Parathyroid adenoma (tissue), 2 donors: ENCODE data around the gene CTR9.

Experiments
- H2AFZ ChIP-seq: fragments of 300-600 bp; sonication (generic); one replicate; pipeline ENCODE4 v1.7.0; 2017; ENCODE audit warnings: antibody characterized with exemption, mild to moderate bottlenecking
- H3K27ac ChIP-seq: fragments of 300-600 bp; sonication (generic); one replicate; pipeline ENCODE4 v1.7.0; 2017
- H3K27me3 ChIP-seq: fragments of 300-600 bp; sonication (generic); one replicate; pipeline ENCODE4 v1.7.0; 2017; ENCODE audit warnings: low read length; ENCODE audit not compliant: control insufficient read depth, insufficient read depth
- H3K36me3 ChIP-seq: fragments of 300-600 bp; sonication (generic); one replicate; pipeline ENCODE4 v1.7.0; 2017; ENCODE audit warnings: low read length; ENCODE audit not compliant: control insufficient read depth, insufficient read depth
- H3K4me1 ChIP-seq: fragments of 300-600 bp; sonication (generic); one replicate; pipeline ENCODE4 v1.7.0; 2017; ENCODE audit warnings: control low read depth
- H3K4me2 ChIP-seq: fragments of 300-600 bp; sonication (generic); one replicate; pipeline ENCODE4 v1.7.0; 2017; ENCODE audit warnings: low read length
- H3K4me3 ChIP-seq: fragments of 300-600 bp; sonication (generic); one replicate; pipeline ENCODE4 v1.7.0; 2017; ENCODE audit warnings: low read depth, low read length
- H3K79me2 ChIP-seq: fragments of 300-600 bp; sonication (generic); one replicate; pipeline ENCODE4 v1.7.0; 2017; ENCODE audit warnings: control low read depth
- H3K9ac ChIP-seq: fragments of 300-600 bp; sonication (generic); one replicate; pipeline ENCODE4 v1.7.0; 2017; ENCODE audit warnings: mild to moderate bottlenecking
- H3K9me3 ChIP-seq: fragments of 300-600 bp; sonication (generic); one replicate; pipeline ENCODE4 v1.7.0; 2017; ENCODE audit warnings: low read length; ENCODE audit not compliant: control insufficient read depth
- CTCF ChIP-seq: fragments of 300-600 bp; sonication (generic); IDR thresholded peaks from one replicate; pipeline ENCODE4 v1.7.0; 2017; ENCODE audit warnings: antibody characterized with exemption, mild to moderate bottlenecking
- donor health status: primary hyperparathyroidism.

The CTR9 gene

GRCh38 chr11:10824888-10825287 lies 73.8 kb downstream of the CTR9 start:
- Histone ChIP-seq H3K36me3 (no peaks in the 10 kb centered on the region), H3K9ac (no peak overlapping the region), H3K27me3 (no peaks in the 10 kb centered on the region), H3K4me1 (peaks cover 5% of the 10 kb centered on the region), H2AFZ (no peak overlapping the region), H3K4me2 (no peak overlapping the region), H3K9me3 (no peaks in the 10 kb centered on the region), H3K79me2 (no peaks in the 10 kb centered on the region), H3K4me3 (no peak overlapping the region), H3K27ac (no peak overlapping the region)
- TF ChIP-seq CTCF: no peak

DNA sequence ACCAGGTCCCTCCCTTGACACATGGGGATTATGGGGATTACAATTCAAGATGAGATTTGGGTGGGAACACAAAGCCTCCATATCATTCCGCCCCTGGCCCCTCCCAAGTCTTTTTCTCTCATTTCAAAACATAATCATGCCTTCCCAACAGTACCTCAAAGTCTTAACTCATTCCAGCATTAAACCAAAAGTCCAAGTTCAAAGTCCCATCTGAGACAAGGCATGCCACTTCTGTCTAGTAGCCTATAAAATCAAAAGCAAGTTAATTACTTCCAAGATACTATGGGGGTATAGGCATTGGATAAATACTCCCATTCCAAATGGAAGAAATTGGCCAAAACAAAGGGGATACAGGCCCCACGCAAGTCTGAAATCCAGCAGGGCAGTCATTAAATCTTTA lies 77.4 kb downstream of the CTR9 start:
- Histone ChIP-seq H3K4me3 (no peak overlapping the region), H3K9me3 (no peaks in the 10 kb centered on the region)

GRCh38 chr11:10829139-10829538 lies 78.1 kb downstream of the CTR9 start:
- Histone ChIP-seq H3K27me3 (no peaks in the 10 kb centered on the region), H3K4me1 (no peaks in the 10 kb centered on the region), H2AFZ (no peak overlapping the region), H3K36me3 (no peaks in the 10 kb centered on the region), H3K79me2 (no peaks in the 10 kb centered on the region), H3K9ac (no peak overlapping the region), H3K27ac (no peak overlapping the region), H3K4me3 (no peak overlapping the region), H3K4me2 (no peak overlapping the region), H3K9me3 (no peaks in the 10 kb centered on the region)
- no peak for TF ChIP-seq CTCF

More for the DNA sequence above, 77.4 kb downstream of the CTR9 start:
- Histone ChIP-seq H3K4me2 (no peak overlapping the region), H3K27me3 (no peaks in the 10 kb centered on the region), H3K9ac (no peak overlapping the region), H3K27ac (no peak overlapping the region), H3K36me3 (no peaks in the 10 kb centered on the region), H3K79me2 (no peaks in the 10 kb centered on the region), H2AFZ (no peak overlapping the region), H3K4me1 (peaks cover 5% of the 10 kb centered on the region)
- TF ChIP-seq CTCF: no peak
